Osteocyte (in vitro differentiated cells): ENCODE measurements around the gene FBP2. TPM values are rescaled to one million over a fixed set of nuclear protein-coding genes. Genes with fewer than 3 reads are reported as not detected.
"Not testable (repeated sequence)": the region's sequence is repeated elsewhere in the genome, so short reads cannot be mapped to it uniquely, and the experiment has no call there.

Experiments
- DNase-seq: peaks from one replicate; pipeline ENCODE4 v3.0.0; 2021; ENCODE audit warnings: mixed read lengths; ENCODE audit not compliant: unreplicated experiment; ENCODE audit errors: extremely low spot score
- H3K27ac Mint-ChIP-seq: one replicate; pipeline ENCODE4 v1.8.0; 2021; ENCODE audit warnings: mild to moderate bottlenecking, mixed read lengths; ENCODE audit not compliant: unreplicated experiment
- H3K27me3 Mint-ChIP-seq: one replicate; pipeline ENCODE4 v1.8.0; 2021; ENCODE audit warnings: mixed read lengths; ENCODE audit not compliant: unreplicated experiment
- H3K36me3 Mint-ChIP-seq: one replicate; pipeline ENCODE4 v1.8.0; 2021; ENCODE audit warnings: mixed read lengths; ENCODE audit not compliant: unreplicated experiment
- H3K4me1 Mint-ChIP-seq: one replicate; pipeline ENCODE4 v1.8.0; 2021; ENCODE audit warnings: mixed read lengths; ENCODE audit not compliant: unreplicated experiment
- H3K4me3 Mint-ChIP-seq: one replicate; pipeline ENCODE4 v1.8.0; 2021; ENCODE audit warnings: mild to moderate bottlenecking, moderate library complexity, mixed read lengths; ENCODE audit not compliant: unreplicated experiment
- H3K9me3 Mint-ChIP-seq: one replicate; pipeline ENCODE4 v1.8.0; 2021; ENCODE audit warnings: mixed read lengths; ENCODE audit not compliant: unreplicated experiment
- CTCF ChIP-seq: fragments of 200-600 bp; sonication (generic); IDR thresholded peaks from 2 replicates; pipeline ENCODE4 v1.5.0; 2021; ENCODE audit warnings: antibody characterized with exemption, mild to moderate bottlenecking, moderate library complexity
- total RNA-seq: library from RNA; stranded (reverse); gene quantifications from 2 replicates; pipeline ENCODE4 v1.2.1, GENCODE V29; 2021

Gene FBP2
- total RNA-seq, 1 donor from 2014 or later, result not detected

GRCh38 chr9:94600715-94601114, 7.1 kb upstream of the FBP2 start:
- DNase-seq, result no peak
- no peaks in the 10 kb centered on the region for H3K9me3 Mint-ChIP-seq
- TF ChIP-seq CTCF, result no peak
- peaks cover 6% of the 10 kb centered on the region for H3K4me1 Mint-ChIP-seq
- H3K27ac Mint-ChIP-seq, result no peak overlapping the region
- H3K36me3 Mint-ChIP-seq, result no peaks in the 10 kb centered on the region
- peaks cover 40% of the 10 kb centered on the region for H3K27me3 Mint-ChIP-seq
- no peak overlapping the region for H3K4me3 Mint-ChIP-seq

GRCh38 chr9:94600258-94600657, 6.6 kb upstream of the FBP2 start:
- Mint-ChIP-seq H3K4me3 (no peak overlapping the region), H3K4me1 (peaks cover 6% of the 10 kb centered on the region), H3K27me3 (peaks cover 38% of the 10 kb centered on the region), H3K27ac (no peak overlapping the region), H3K36me3 (no peaks in the 10 kb centered on the region), H3K9me3 (no peaks in the 10 kb centered on the region)
- TF ChIP-seq CTCF, result no peak
- no peak for DNase-seq

GRCh38 chr9:94599102-94599501, 5.5 kb upstream of the FBP2 start:
- H3K4me3 Mint-ChIP-seq, result no peak overlapping the region
- no peak for TF ChIP-seq CTCF
- H3K36me3 Mint-ChIP-seq, result no peaks in the 10 kb centered on the region
- no peaks in the 10 kb centered on the region for H3K9me3 Mint-ChIP-seq
- no peak for DNase-seq
- H3K4me1 Mint-ChIP-seq, result peaks cover 6% of the 10 kb centered on the region
- H3K27ac Mint-ChIP-seq, result no peak overlapping the region
- H3K27me3 Mint-ChIP-seq, result peaks cover 32% of the 10 kb centered on the region

GRCh38 chr9:94592683-94593082, 941 bp downstream of the FBP2 start:
- H3K4me1 Mint-ChIP-seq, H3K27ac Mint-ChIP-seq, DNase-seq, H3K9me3 Mint-ChIP-seq, H3K36me3 Mint-ChIP-seq, H3K4me3 Mint-ChIP-seq: not testable (repeated sequence)
- H3K27me3 Mint-ChIP-seq, result peaks cover 21% of the 10 kb centered on the region

- H3K9me3 Mint-ChIP-seq, result no peaks in the 10 kb centered on the region
- no peak overlapping the region for H3K27ac Mint-ChIP-seq
- no peaks in the 10 kb centered on the region for H3K36me3 Mint-ChIP-seq
- no peak for DNase-seq
- peaks cover 13% of the 10 kb centered on the region for H3K27me3 Mint-ChIP-seq
- H3K4me3 Mint-ChIP-seq, result no peak overlapping the region
- TF ChIP-seq CTCF, result no peak
- peaks cover 2% of the 10 kb centered on the region for H3K4me1 Mint-ChIP-seq
Observed at GRCh38 chr9:94591876-94592275, 1.7 kb downstream of the FBP2 start.

- not testable (repeated sequence) for H3K9me3 Mint-ChIP-seq, DNase-seq, H3K4me1 Mint-ChIP-seq, H3K27ac Mint-ChIP-seq, H3K36me3 Mint-ChIP-seq, H3K4me3 Mint-ChIP-seq
- peaks cover 11% of the 10 kb centered on the region for H3K27me3 Mint-ChIP-seq
Observed at GRCh38 chr9:94591046-94591545, 2.5 kb downstream of the FBP2 start.
